HEK293 (cell line): ENCODE data around the gene BATF3.

ENCODE experiments used
- CTCF ChIP-seq: fragments of 450-650 bp; formaldehyde crosslinking; IDR thresholded peaks from 2 replicates; pipeline ENCODE4 v1.5.1; 2016; ENCODE audit warnings: missing biosample characterization, missing genetic modification characterization
- ZNF175 ChIP-seq: fragments of 450-650 bp; formaldehyde crosslinking; IDR thresholded peaks from 2 replicates; pipeline ENCODE4 v1.5.1; 2016; ENCODE audit warnings: missing biosample characterization, missing genetic modification characterization
- ZNF19 ChIP-seq: fragments of 450-650 bp; formaldehyde crosslinking; IDR thresholded peaks from 2 replicates; pipeline ENCODE4; 2016; ENCODE audit warnings: missing biosample characterization, missing genetic modification characterization, low read depth
- ZNF837 ChIP-seq: fragments of 450-650 bp; formaldehyde crosslinking; IDR thresholded peaks from 2 replicates; pipeline ENCODE4 v1.5.1; 2016; ENCODE audit warnings: missing biosample characterization, missing genetic modification characterization

- no peak for TF ChIP-seq ZNF19 (tag by site-specific recombination)
- TF ChIP-seq CTCF = no peak
- no peak for TF ChIP-seq ZNF175 (tag by site-specific recombination)
- no peak for TF ChIP-seq ZNF837 (tag by site-specific recombination)
Measured at GRCh38 chr1:212687811-212688210, 11.8 kb downstream of the BATF3 start.
